OCI-LY3 (cell line): ENCODE data around the gene RNPEP.

ENCODE experiments used
- CTCF ChIP-seq: fragments of 200-600, 300-600 bp; sonication (generic); IDR thresholded peaks from 2 replicates; pipeline ENCODE4 v1.5.1; 2014; ENCODE audit warnings: antibody characterized with exemption, low read length, low read depth
- EZH2phosphoT487 ChIP-seq: fragments of 200-600 bp; shearing (Covaris generic); IDR thresholded peaks from 2 replicates; pipeline ENCODE4 v1.6.1; 2018; ENCODE audit warnings: antibody characterized with exemption, mixed run types, low read depth

- TF ChIP-seq CTCF (no peak), EZH2phosphoT487 (no peak)
These were observed 33.2 kb downstream of the RNPEP start for GRCh38 chr1:202015662-202015937.
